Heart right ventricle (tissue), 16 donors: ENCODE measurements around the gene MRTFA. TPM values are rescaled to one million over a fixed set of nuclear protein-coding genes. Genes with fewer than 3 reads are reported as not detected.

Source experiments
- ATAC-seq, 8 donors: fragments of 200-7000 bp; cut with Tn5 transposase; one replicate each; pipeline ENCODE4 v1.9.1; 2020; ENCODE audit warnings: mild to moderate bottlenecking in 8 of 8, moderate library complexity in 8 of 8, moderate number of reproducible peaks in 1 of 8
- DNase-seq, 2 donors: peaks; one replicate each; pipeline ENCODE4 v3.0.0-alpha.2; 2020
- H3K27ac ChIP-seq, 10 donors: fragments of 200-600 bp; sonication (generic) in 2 of 10; one replicate each; pipeline versions ENCODE4 v1.5.0 to v1.8.0; 2020 to 2022; ENCODE audit warnings: mild to moderate bottlenecking in 3 of 10
- H3K27me3 ChIP-seq, 7 donors: fragments of 200-600 bp; one replicate each; pipeline ENCODE4 v1.8.0; 2021 to 2022; ENCODE audit warnings: mild to moderate bottlenecking in 2 of 7
- H3K36me3 ChIP-seq, 9 donors: fragments of 200-600 bp; sonication (generic) in 1 of 9; one replicate each; pipeline versions ENCODE4 v1.5.0 to v1.8.0; 2020 to 2022; ENCODE audit warnings: mild to moderate bottlenecking in 2 of 9
- H3K4me1 ChIP-seq, 9 donors: fragments of 200-600 bp; sonication (generic) in 1 of 9; one replicate each; pipeline versions ENCODE4 v1.5.0 to v1.8.0; 2020 to 2022; ENCODE audit warnings: mild to moderate bottlenecking in 4 of 9
- H3K4me3 ChIP-seq, 10 donors: fragments of 200-600 bp; sonication (generic) in 2 of 10; one replicate each; pipeline versions ENCODE4 v1.5.0 to v1.8.0; 2020 to 2022; ENCODE audit warnings: mild to moderate bottlenecking in 7 of 10, moderate library complexity in 2 of 10
- H3K9me3 ChIP-seq, 11 donors: fragments of 200-600 bp in 10 of 11; sonication (generic) in 2 of 11; one replicate each; pipeline versions ENCODE4 v1.5.0 to v1.8.0; 2013 to 2022; ENCODE audit warnings: mild to moderate bottlenecking in 2 of 11, control low read depth in 1 of 11, moderate library complexity in 1 of 11
- WGBS, 2 donors: extraction: QIAGEN DNeasy Blood & Tissue Kit; methylation state at CpG; one replicate each; pipeline ENCODE4 v1.1.7; 2013; ENCODE audit warnings: inconsistent platforms in 1 of 2; 5-methylcytosine and 5-hydroxymethylcytosine counted together
- intact Hi-C, 10 donors: fragments of 100-400 bp; cut with DNase I; formaldehyde crosslinking; loops; one replicate each; pipeline versions ENCODE4 v1.11.1 to v1.14.2; 2022
- polyA plus RNA-seq, 2 donors: library from polyadenylated mRNA; stranded (reverse); fragments of 200-250 nt; gene quantifications; one replicate each; pipeline ENCODE4 v1.2.3, GENCODE V29; 2013
- total RNA-seq, 10 donors: library from RNA; stranded (reverse); fragmentation: NEBNext Ultra II Directional in 3 of 10; extraction: Animal tissue kit (Norgen Biotek cat#: 25700) in 3 of 10; gene quantifications; one replicate each; pipeline versions ENCODE4 v1.2.1 to v1.2.4, GENCODE V29; 2021 to 2023
- TF ChIP-seq, protein P1 (sequence below), 9 donors: fragments of 200-600 bp; sonication (generic) in 2 of 9; IDR thresholded peaks; one replicate each; pipeline versions ENCODE4 v1.5.0 to v1.8.0; 2021 to 2022; ENCODE audit warnings: antibody characterized with exemption in 9 of 9, mild to moderate bottlenecking in 5 of 9, moderate library complexity in 1 of 9
- donor health status: Arrhythmogenic right ventricular cardiomyopathy.
- donor health status: ischemic (EF 13 %, LVEDD 7.1; RV severe dilation, severe dysfunction).
- donor health status: healthy with polysubstance abuse.
- donor health status: DM: no; HTN: yes; CAD: no.
- donor health status: DM: no; HTN: no; CAD: no.
- donor health status: ischemic (EF 25% LVEDD 6.9; RV normal size, moderate dysfunction).
- donor health status: ischemic (EF 25% LVEDD 5.7; RV mildly dilated, moderate dysfunction).
- donor health status: healthy.
- donor health status: DM: yes; HTN: yes; CAD: no.
- donor health status: Ischemic cardiomyopathy.
- donor health status: ischemic (EF 35%, LVEDD 5.7; RV mildly dilated, moderate dysfunction).
- donor health status: nonischemic (EF 11% LVEDD 7.7; RV severe dilation, severe dysfunction).
- donor health status: DM: yes; HTN: yes; CAD: no.
- donor health status: PGD.
- donor health status: ischemic (EF 29% LVEDD 5.4; RV normal size, mild dysfunction).
- donor health status: nonischemic (EF 23%, LVEDD 6.1; RV moderate dilation, normal function).

MRTFA gene
- total and polyA plus RNA-seq, 12 donors = 13.2 to 30.9 (median 18.9) TPM

DNA sequence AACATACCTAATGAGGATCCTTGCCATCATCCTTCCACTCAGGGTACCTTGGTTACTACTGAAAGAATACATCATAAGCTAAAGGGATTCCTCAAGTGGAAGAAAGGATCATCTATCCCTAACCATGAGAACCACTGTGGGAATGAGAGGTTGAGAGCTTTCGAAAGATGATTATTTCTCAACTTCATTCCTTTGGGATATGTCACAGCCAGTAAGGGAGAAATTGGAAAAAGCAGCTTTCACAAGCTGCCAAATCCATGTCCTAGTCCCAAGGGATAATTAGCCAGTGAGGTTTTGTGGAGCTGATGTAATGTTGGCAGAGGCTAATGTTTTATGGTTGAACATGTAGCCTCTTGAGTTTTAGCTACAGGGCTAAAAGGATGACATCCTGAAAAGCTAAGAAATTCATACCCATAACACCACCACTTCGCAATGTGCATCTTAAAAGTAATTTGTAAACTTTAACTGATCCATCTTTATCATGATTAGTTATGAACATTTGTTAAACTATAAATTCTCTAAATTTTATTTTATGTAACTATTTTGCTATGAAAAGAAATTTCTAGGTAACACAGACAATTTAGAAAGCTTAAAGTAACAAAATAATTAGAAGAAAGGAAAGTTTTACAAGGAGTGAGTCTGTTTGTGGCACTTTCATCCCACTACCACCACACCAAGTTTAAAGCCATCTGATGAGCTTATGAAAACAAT lies 123.9 kb downstream of the MRTFA start:
- Histone ChIP-seq H3K9me3 (no peaks in the 10 kb centered on the region), H3K27ac (peak overlapping the region; percentile 21 to 90 (median 83)), H3K36me3 (peaks cover 0 to 13% (median 0%) of the 10 kb centered on the region in 9 donors), H3K27me3 (no peaks in the 10 kb centered on the region), H3K4me3 (no peak overlapping the region), H3K4me1 (peaks cover 23 to 65% (median 58%) of the 10 kb centered on the region in 9 donors)
- DNase-seq = peak in 1 of 2 donors; percentile 57
- peak; percentile 67 to 84 (median 72) for ATAC-seq
- 52 to 60% methylated on average over 2 of the region's 2 CpGs for WGBS, 2 donors
- intact Hi-C loops = loop anchor here in 2 of 10 donors (5.0 to 10.0 kb wide), 2 partner anchors 82 to 135 kb away; no protein-coding TSS in a partner anchor
- TF ChIP-seq, protein P1, sequence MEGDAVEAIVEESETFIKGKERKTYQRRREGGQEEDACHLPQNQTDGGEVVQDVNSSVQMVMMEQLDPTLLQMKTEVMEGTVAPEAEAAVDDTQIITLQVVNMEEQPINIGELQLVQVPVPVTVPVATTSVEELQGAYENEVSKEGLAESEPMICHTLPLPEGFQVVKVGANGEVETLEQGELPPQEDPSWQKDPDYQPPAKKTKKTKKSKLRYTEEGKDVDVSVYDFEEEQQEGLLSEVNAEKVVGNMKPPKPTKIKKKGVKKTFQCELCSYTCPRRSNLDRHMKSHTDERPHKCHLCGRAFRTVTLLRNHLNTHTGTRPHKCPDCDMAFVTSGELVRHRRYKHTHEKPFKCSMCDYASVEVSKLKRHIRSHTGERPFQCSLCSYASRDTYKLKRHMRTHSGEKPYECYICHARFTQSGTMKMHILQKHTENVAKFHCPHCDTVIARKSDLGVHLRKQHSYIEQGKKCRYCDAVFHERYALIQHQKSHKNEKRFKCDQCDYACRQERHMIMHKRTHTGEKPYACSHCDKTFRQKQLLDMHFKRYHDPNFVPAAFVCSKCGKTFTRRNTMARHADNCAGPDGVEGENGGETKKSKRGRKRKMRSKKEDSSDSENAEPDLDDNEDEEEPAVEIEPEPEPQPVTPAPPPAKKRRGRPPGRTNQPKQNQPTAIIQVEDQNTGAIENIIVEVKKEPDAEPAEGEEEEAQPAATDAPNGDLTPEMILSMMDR (IDR thresholded peaks at IDR 0.05) = no peak

DNA sequence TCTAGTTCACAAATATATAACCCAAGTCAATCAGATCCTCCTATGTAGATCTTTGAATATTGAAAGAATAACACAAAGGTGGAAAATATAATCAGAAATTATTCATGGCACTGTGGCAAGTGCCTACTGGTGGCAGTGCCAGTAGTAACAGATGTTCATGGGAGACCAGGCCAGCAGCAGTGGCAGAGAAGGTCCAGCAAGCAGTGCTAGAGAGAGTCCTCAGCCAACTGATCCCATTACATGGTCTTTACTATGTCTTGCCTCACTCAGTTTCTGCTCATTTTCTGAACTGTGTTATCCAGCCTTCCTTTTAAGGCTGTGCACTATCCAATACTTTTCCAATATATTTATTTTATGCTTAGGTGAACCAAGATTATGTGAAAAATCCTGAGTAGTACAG lies 124.9 kb downstream of the MRTFA start:
- DNase-seq (no peak), ATAC-seq (peak in 3 of 8 donors; percentile 22 to 35 (median 31))
- intact Hi-C loops = loop anchor here in 2 of 10 donors (5.0 to 10.0 kb wide), 2 partner anchors 83 to 136 kb away; no protein-coding TSS in a partner anchor

DNA sequence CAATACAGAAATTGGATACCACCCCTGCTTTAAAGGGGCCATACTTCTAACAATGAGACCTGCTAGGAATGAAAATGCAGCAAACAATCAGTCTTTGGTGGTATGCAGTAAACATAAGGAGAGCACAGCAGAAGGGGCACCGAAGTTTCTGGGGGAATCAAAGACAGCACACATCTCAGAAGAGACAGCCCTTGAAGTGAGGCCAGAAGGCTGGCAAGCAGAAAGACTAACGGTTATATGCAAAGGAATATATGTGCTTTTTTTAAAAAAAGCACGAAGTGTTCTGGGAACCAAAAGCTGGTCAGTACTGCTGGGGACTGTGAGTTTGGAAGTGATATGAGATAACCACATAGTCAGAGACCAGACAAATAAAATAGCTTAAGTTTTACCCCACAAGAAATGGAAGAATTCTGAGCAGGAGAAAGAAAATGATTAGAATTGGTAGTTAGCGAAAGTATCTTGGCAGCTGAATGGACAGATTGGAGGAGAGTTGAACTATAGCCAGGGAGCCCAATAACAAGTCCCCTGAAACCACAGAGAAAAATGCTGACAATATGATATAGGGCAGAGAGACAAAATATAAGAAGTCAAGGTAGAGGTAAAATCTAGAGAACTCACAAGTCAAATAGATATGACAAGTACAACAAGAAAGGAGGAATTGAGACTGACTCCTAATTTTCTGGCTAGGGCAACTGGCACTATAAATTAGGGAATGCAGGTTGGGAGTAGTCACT lies 125.7 kb downstream of the MRTFA start:
- DNase-seq = no peak
- WGBS, 2 donors = 50 to 52% methylated on average over 4 of the region's 4 CpGs
- intact Hi-C loops = loop anchor here in 2 of 10 donors (5.0 to 10.0 kb wide), 2 partner anchors 84 to 137 kb away; no protein-coding TSS in a partner anchor
- Histone ChIP-seq H3K4me1 (peaks cover 23 to 77% (median 65%) of the 10 kb centered on the region in 9 donors), H3K9me3 (no peaks in the 10 kb centered on the region), H3K27ac (peak overlapping the region; percentile 30 to 90 (median 83)), H3K27me3 (no peaks in the 10 kb centered on the region), H3K4me3 (no peak overlapping the region), H3K36me3 (peaks cover 0 to 3% (median 0%) of the 10 kb centered on the region in 9 donors)
- ATAC-seq = peak in 1 of 8 donors; percentile 16
- TF ChIP-seq, protein P1 (IDR thresholded peaks at IDR 0.05) = no peak

More for the DNA sequence above, 124.9 kb downstream of the MRTFA start:
- Histone ChIP-seq H3K36me3 (peaks cover 0 to 3% (median 0%) of the 10 kb centered on the region in 9 donors), H3K27ac (peak overlapping the region; percentile 21 to 90 (median 83)), H3K9me3 (no peaks in the 10 kb centered on the region), H3K27me3 (no peaks in the 10 kb centered on the region), H3K4me1 (peaks cover 23 to 73% (median 65%) of the 10 kb centered on the region in 9 donors), H3K4me3 (no peak overlapping the region)
- TF ChIP-seq, protein P1 (IDR thresholded peaks at IDR 0.05) = no peak
